HG02763 (cell line): Measurements from ENCODE around the gene SORCS2.

Experiments
- ATAC-seq: cut with Tn5 transposase; IDR thresholded peaks from one replicate; pipeline ENCODE4 v1.9.1; 2021; ENCODE audit warnings: mild to moderate bottlenecking, moderate library complexity; ENCODE audit not compliant: unreplicated experiment

SORCS2 gene

DNA sequence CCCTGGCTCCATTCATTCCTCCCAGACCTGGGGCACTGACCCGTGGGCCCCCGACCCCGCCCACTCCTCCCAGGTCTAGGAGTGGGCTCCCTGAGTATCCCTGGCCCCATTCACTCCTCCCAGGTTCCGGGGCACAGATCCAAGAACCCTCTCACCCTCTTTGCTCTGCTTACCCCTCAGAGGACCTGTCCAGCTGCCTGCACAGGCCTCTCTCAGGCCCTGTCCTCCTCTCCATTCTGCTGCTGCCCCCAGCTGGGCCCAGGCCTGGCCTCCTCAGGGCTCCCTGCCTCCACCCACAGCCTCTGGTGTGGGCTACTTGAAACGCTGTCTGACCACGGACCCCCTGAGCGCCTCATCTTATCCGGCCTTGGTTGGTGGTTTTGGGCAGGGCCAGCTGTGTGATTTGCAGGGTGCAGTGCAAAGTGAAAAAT, 460.1 kb downstream of the SORCS2 start:
- ATAC-seq: no peak

DNA sequence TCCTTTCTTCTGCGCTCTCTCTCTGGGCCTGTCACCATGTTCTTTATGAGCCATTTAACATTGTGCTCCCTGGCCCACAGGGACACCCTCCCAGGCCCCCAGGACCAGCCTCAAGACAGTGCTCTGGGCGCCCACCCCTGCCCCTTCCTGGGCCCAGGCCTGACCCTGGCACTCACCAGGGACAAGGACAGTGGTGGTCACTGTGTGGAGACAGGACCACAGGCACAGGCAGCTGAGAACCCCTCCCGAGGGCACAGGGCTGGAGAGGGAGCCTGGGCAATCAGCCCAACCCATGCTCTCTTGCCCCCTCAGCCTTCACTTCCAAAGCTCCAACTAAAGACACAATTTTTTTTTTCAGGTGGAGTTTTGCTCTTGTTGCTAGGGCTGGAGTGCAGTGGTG, 460.6 kb downstream of the SORCS2 start:
- no peak for ATAC-seq

DNA sequence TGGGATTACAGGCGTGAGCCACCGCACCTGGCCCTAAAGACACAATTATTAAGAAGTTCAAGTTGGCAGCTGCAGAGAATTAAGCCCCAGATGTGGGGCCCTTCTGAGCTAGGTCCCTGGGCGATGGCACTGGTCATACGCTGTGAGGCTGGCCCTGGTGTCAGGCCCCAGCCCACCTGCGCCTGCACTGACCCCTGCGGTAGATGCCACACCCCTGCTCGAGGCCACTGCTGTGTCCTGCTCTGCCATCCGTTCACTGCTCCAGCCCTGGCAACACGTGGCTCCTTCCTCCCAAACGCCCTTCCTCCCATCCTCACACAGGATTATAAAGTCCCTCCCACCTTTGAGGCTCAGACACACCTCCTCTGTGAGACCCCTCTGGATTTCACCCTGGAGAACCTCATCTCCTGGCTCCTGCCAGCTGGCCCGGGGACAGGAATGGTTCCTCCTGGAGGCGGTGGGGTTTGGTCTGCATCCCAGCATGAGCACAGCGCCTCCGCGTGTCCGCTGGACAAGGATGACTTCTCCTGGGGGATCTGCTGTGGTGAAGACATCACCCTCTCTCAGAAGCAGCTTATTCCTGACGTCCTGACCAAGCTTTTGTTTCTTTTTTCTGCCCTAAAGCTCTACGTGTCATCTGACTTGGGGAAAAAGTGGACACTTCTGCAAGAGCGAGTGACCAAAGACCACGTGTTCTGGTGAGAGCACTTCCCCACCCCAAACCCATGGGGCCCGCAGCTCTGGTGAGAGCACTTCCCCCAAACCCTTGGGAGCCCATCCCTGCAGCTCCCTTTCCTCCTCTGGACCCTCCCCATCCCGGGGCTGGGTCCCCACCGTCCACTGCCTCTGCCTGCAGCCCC, 461.4 kb downstream of the SORCS2 start:
- no peak for ATAC-seq

DNA sequence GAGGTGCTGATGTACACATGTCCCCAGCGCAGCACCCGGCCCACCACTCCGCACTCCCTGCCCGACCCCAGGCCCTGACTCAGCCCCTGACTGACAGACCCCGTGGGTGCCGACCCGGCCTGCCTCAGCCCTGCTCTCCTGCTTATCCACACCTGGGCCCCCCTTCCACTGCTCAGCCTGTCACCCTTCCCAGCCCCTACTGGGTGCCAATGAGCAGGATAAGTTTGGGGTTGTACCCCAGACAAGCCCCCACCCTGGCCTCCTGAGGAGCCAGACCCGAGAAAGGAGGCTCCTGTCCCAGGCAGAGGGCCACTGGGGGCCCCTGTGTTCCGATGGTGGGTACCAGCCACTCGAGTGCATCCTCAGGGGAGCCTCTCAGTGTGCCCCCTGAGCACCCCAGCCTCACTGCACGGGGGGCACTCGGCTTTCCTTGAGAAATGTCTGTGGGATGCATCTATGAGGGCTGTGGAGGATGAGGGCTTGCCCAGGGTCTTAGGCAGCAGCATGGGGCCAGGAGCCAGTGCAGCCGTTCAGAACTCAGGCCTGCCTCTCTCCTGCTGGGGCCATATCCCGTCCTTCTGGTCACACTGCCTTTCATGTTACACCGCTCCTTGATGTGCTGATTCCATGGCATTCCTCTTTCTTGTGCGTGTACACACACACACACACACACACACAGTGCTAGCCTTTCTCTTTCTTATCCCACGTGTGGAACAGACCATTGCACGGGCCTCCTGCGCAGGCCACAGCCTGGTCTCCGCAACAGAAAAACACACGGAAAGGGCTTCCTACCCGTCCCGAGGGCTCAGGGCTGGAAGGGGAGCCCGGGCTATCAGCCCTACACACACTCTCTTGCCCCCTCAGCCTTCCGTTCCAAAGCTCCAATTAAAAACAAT, 462.5 kb downstream of the SORCS2 start:
- no peak for ATAC-seq

DNA sequence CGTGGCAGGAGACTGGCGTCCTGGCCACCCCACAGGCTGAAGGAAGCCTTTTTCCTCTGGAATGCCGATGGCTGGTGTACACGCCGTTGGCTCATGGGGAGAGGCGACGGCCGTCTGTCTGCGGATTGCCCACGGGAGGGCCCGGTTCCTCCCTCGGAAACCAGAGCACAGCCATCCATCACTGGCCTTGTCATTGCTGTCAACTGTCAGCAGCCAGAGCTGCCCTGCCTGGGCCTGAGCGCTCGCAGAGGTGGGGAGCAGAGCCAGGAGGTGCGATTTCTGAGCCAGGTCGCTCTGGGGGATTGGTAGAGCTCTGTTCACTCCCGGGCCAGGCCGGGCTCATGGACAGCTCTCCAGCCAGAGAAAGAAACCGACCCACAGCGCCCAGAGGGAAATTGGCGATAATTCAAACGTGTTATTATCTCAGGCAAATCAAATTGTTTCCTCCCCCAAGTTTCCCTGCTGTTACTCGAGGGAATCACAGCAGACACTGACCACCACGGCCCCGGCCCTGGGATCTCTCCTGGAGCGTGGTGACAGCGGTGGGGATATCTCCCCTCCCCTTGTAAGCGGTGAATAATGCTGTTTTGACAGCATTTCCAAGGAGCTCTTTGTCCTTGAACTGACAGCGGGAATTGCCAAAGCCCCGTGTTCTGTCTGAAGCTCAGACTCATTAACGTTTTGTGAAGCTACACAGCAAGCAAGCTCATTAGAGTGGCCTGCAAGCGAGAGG, 463.3 kb downstream of the SORCS2 start:
- no peak for ATAC-seq

DNA sequence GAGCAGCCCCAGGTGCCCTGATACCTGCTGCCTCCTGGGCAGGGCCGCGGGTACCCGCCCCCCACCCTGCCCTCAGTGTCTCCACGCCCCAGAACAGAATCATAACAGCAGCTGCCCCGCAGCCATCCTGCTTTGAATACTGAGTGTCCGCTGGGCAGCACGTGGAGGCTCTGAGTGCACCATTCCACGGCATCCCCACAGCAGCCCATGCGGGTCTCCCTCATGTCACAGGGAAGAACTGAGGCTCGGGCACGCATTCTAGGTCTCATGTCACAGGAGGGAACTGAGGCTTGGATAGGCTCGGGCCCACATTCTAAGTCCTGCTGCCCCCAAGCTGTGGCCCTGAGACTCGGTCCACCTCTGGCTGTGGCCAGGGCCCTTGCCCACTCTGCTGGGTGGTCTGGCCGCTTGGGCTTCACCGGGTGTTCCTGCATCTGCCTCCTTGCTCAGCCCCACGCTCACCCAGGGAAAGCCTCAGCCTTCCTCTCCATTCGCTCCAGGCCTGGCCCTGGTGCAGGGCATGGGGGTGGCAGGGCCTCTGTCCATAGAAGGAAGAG, 464.0 kb downstream of the SORCS2 start:
- no peak for ATAC-seq

DNA sequence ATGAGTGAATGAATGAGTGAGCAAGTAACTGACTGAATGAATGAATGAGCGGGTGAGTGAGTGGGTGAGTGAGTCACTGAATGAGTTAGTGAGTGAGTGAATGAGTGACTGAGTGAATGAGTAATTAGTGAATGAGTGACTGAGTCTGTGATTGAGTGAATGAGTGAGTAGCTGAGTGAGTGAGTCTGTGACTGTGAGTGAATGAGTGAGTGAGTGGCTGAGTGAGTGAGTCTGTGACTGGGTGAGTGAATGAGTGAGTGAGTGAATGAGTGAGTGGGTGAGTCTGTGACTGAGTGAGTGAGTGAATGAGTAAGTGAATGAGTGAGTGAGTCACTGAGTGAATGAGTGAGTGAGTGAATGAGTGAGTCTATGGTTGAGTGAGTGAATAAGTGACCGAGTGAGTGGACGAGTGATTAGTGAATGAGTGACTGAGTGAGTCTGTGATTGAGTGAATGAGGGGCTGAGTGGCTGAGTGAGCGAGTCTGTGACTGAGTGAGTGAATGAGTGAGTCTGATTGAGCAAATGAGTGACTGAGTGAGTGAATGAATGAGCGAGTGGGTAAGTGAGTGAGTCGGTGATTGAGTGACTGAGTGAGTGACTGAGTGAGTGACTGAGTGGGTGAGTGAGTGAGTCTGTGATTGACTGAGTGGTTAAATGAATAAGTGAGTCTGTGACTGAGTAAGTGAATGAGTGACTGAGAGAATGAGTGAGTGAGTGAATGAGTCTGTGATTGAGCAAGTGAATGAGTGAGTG, 465.4 kb downstream of the SORCS2 start:
- ATAC-seq: no peak

DNA sequence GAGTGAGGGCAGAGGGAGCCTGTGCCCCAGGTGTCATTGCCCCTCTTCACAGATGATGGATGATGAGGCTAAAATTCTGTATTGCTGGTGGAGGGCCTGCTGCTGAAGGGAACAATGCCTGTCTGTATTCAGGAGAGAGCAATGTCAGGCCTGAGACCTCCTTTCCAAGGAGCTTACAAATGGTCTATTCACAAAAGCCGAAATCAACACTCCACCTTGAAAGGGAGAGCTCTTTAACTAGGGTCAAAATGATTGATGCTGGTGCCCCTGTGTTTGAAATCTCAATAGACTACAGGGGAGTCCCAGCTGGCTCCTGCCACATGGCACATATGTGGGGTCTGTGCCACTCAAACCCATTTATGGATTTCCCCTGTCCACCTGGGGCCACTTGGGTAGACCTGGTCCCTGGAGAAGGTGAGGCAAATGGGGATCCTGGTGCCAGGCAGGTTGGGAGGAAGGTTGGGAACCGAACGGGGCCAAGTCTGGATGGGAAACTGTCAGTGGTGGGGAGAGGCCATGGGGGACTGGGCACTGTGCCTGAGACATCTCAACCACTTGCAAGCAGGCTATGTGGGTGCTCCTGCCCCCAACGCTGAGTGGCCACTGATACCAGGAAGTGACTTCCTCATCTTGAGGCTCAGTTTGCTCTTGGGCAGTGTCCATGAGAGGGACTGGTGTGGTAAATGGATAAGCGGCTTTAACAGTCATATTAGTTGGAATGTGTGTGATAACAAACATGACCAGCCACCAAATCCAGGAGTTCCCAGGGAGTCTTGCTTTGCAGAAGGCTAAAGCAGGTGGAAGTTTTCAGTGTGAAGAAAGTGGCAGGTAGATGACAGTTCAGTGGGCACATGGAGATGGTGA, 466.2 kb downstream of the SORCS2 start:
- no peak for ATAC-seq

DNA sequence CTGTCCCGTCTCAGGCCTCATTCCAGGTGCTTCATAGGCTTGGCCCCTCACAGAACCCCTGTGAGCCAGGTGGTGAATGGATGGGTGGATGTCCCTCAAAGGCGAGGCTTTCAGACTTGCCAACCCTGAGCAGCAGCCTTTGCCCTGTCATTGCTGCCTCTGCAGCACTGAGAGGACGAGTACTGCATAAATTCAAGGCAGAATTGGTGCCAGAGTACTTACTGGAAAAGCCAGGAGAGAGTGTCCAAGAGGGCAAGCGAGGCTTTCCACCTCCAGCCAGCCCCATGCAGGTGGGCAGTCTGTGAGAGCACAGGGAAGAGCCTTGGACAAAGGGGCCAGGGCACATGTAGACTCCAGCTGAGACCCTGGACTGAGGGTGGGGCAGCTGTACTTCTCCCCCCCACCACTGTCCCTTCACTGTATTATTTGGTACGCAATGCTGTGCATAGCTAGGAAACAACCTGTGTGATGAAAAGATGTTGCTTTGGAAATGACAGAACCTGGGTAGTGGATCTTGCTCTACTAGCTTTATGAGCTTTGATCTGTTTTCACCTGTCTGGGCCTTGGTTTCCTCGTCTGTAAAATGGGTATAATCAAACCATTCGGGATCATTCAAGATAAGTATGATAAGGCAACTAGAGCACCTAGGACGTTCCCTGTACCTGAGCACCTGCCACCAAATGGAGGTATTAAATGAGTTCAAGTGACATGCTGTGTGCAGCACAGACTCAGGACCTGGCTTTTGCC, 467.3 kb downstream of the SORCS2 start:
- ATAC-seq: no peak

DNA sequence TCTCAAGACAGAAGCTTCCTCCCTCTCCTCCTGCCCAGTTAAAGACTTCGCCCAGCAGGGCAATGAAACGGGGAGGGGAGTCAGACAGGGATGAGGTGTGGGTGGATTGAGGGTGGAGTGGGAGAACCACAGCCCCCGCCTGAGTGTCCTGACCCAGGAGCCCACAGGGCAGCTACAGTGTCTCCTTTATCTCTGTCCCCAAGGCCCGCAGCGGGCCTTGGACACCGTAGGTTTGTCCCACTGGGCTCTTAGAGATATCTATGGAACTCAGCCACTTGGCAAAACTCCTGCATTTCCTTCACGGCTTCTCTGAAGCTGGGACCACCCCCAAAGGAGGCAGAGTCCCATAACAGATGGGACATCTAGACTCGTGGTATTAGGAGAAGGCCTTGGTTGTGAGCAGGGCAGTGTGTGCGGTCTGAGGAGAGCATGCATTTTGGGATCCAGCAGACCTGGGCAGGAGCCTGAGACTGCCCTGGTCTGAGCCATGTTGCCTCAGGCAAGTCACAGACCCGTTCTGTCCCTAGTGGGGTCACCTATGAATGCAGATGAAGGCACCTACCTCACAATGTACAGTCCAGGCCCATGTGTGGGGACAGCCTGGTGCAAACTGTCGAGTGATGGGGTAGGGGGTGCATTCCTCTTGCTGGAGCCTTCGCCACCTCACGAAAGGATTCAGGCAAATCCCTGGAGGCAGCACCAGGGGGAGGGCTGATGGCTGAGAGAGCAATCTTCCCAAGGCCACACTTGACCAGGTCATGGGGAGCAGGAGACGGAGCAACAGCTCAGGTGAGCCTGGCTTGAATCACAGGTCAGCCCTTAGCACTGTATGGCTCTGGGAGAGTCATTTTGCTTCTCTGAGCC, 468.1 kb downstream of the SORCS2 start:
- ATAC-seq: no peak

DNA sequence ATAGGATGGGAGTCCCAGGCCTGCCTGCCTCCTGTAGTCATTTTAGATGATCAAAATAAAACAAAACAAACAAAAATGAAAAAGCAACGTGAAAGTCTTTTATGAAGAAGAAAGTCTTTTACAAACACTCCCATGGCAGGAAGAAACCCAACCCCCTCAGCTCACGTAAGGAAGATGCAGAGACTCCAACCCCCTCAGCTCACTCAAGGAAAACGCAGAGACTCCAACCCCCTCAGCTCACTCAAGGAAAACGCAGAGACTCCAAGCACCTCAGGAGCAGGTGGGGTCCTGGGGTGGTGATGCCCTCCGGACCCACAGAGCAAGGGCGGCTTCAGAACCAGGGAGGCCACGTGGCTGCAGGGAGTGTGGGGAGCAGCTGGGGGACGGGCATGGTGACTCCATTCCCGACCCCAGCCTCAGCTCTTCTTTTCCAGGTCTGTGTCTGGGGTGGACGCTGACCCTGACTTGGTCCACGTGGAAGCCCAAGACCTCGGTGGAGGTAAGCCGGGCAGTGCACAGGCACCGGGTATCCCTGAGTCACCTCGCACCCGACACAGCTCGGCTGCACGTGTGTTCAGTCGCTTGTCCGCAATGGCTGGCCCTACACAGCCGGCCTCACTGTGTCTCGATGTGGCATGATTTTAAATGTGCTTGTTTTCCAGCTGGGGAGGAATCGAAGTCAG, 468.9 kb downstream of the SORCS2 start:
- ATAC-seq: no peak

DNA sequence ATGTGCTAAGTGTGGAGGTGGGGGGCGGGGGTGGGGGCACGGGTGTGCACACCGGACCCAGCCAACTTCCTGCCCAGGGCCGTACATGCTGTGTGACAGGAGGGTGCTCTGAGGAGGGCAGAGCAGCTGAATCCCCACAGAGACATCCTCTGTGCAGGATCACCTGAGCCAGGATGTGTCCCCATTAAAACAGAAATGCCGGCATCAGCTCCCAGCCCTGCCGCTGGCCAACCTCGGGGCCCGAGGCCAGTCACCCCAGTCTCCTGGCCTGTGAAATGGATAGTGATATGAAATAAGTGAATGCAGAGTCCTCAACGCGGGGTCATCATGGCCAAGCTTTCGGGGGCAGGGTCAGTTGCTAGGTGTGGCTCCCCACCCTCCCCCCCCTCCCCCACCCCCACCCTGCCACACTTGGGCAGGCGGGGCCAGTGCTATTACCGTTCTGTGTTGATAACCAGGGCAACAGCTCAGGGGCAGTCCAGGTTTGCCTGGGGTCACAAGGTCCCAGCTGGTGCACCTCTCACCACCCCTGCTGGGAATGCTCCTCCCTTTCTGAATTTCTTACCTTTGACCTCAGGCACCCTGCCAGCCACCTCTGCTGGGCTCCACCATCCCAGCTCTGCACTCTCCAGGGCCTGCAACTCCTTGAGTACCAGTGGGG, 469.6 kb downstream of the SORCS2 start:
- ATAC-seq: no peak

DNA sequence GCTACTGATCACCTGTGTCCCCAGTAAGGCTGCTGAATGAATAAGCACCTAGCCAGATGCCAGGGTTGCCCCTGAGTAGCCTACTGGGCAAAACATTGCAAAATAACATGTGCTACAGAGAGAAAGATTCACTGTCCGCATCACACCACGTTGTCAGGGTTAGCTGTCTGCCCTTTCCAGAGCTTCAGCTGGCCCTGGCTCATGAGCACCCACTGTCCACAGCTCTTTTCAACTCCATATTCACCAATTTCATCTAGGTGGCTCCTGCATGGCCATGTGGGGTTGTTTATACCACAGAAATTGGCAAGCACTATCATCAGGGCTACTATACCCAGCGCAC, 470.1 kb downstream of the SORCS2 start:
- no peak for ATAC-seq

DNA sequence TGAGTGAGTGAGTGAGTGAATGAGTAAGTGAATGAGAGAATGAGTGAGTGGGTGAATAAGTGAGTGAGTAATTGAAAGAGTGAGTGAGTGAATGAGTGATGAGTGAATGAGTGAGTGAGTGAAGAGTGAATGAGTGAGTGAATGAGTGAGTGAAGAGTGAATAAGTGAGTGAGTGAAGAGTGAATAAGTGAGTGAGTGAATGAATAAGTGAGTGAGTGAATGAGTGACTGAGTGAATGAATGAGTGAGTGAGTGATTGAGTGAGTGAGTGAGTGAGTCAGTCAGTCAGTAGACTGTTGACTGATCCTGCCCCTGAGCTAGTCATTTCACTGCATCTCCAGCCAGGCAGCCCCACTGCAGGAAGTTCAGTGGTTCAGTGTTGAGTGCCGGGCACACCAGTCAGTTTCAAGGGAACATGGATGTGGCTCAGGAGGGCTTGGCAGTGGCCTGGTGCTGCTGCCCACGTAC, 470.8 kb downstream of the SORCS2 start:
- no peak for ATAC-seq

DNA sequence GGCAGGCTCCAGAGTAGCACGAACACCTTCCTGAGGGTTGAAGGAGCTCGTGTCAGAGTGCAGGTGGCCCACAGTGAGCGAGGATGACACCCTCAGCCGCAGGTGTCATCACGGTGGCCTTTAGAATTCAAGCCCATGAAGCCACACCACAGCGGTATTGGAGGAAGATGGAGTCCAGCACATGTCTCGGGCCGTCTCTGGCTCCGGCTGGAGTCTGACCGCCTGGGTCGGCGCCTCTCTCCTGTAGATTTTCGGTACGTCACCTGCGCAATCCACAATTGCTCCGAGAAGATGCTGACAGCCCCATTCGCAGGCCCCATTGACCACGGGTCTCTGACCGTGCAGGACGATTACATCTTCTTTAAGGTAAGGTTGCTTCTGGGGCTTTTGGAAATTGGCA, 471.8 kb downstream of the SORCS2 start:
- no peak for ATAC-seq

DNA sequence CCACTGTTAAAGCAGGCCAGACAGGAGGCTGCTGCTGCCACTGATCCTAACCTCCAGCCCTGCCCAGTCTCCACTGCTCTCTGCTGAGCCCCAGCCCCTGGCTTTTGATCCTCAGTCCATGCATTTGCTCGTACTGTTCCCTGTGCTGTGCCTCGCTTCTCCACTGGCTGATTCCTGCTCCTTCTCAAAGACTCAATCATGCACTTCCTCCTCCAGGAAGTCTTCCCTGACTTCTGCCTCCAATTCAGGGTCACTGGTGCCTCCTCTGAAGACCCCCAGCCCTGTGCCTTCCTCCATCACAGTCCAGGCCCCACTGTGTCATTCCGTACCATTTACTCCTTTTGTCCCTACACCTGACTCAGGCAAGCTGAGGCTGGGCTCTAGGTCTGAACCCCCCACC, 473.0 kb downstream of the SORCS2 start:
- ATAC-seq: no peak

DNA sequence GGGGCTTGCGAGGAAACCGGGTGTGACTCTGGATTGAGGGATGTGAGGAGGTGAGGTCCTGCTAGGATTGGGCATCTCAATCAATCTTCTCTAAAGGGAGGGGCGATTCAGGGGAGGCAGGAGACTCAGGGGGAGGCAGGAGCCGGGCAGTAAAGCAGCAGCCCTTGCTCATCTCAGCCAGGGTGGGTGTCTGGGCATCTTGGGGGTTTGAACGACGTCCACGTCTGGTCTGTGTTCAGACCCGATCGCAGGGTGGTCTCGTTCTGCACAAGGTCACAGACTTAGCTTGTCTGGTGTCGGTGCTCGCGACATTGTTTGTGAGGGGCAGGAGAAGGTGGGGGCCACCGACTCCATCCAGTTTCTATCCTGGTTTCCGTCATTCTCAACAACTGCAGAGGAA, 473.7 kb downstream of the SORCS2 start:
- ATAC-seq: no peak
